Measurements from ENCODE around the gene IL9R. TPM values are rescaled to one million over a fixed set of nuclear protein-coding genes. Genes with fewer than 3 reads are reported as not detected.

IL9R gene
- total RNA-seq, 2 donors from 2014 or later = 0.31 to 0.62 TPM

- H3K36me3 Mint-ChIP-seq (ENCODE audit: low read depth) = peaks cover 4% of the 10 kb centered on the region
- no peaks in the 10 kb centered on the region for H3K27me3 Mint-ChIP-seq (ENCODE audit: insufficient read depth)
- H3K27ac Mint-ChIP-seq = no peak overlapping the region
- DNase-seq = no peak
- Histone ChIP-seq H3K4me1 (ENCODE audit: control insufficient read depth, insufficient read depth, low read length) (no peaks in the 10 kb centered on the region), H3K9ac (ENCODE audit: extremely low read depth, low read length, poor library complexity, severe bottlenecking) (no peak overlapping the region), H3K9me3 (ENCODE audit: control insufficient read depth, low read length) (peaks cover 49% of the 10 kb centered on the region), H3K27ac (ENCODE audit: low read depth, low read length) (no peak overlapping the region), H3K4me3 (ENCODE audit: low read length) (no peak overlapping the region), H3K27me3 (ENCODE audit: control insufficient read depth, insufficient read depth, low read length, poor library complexity, severe bottlenecking) (no peaks in the 10 kb centered on the region), H3K36me3 (ENCODE audit: control insufficient read depth, insufficient read depth, low read length) (no peaks in the 10 kb centered on the region)
- TF ChIP-seq, protein P1, sequence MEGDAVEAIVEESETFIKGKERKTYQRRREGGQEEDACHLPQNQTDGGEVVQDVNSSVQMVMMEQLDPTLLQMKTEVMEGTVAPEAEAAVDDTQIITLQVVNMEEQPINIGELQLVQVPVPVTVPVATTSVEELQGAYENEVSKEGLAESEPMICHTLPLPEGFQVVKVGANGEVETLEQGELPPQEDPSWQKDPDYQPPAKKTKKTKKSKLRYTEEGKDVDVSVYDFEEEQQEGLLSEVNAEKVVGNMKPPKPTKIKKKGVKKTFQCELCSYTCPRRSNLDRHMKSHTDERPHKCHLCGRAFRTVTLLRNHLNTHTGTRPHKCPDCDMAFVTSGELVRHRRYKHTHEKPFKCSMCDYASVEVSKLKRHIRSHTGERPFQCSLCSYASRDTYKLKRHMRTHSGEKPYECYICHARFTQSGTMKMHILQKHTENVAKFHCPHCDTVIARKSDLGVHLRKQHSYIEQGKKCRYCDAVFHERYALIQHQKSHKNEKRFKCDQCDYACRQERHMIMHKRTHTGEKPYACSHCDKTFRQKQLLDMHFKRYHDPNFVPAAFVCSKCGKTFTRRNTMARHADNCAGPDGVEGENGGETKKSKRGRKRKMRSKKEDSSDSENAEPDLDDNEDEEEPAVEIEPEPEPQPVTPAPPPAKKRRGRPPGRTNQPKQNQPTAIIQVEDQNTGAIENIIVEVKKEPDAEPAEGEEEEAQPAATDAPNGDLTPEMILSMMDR (conservative IDR thresholded peaks at IDR 0.05) = no peak
- peaks cover 29% of the 10 kb centered on the region for H3K9me3 Mint-ChIP-seq
- no peak overlapping the region for H3K4me3 Mint-ChIP-seq
- peaks cover 7% of the 10 kb centered on the region for H3K4me1 Mint-ChIP-seq
- WGBS, 2 experiments (ENCODE audit: insufficient coverage in 1 of 2, insufficient read length in 1 of 2) = 76 to 90% methylated on average over 2 to 3 of the region's 3 CpGs
Measured at GRCh38 chrX:155953055-155953454, 44.4 kb upstream of the IL9R start.

- H3K9me3 Mint-ChIP-seq = peaks cover 34% of the 10 kb centered on the region
Measured at GRCh38 chrX:155954793-155955192, 42.7 kb upstream of the IL9R start.

GRCh38 chrX:155956099-155956498, 41.4 kb upstream of the IL9R start:
- Histone ChIP-seq H3K9ac (ENCODE audit: extremely low read depth, low read length, poor library complexity, severe bottlenecking) (no peak overlapping the region), H3K27me3 (ENCODE audit: control insufficient read depth, insufficient read depth, low read length, poor library complexity, severe bottlenecking) (no peaks in the 10 kb centered on the region), H3K9me3 (ENCODE audit: control insufficient read depth, low read length) (peaks cover 42% of the 10 kb centered on the region), H3K4me1 (ENCODE audit: control insufficient read depth, insufficient read depth, low read length) (no peaks in the 10 kb centered on the region), H3K36me3 (ENCODE audit: control insufficient read depth, insufficient read depth, low read length) (no peaks in the 10 kb centered on the region), H3K4me3 (ENCODE audit: low read length) (no peak overlapping the region), H3K27ac (ENCODE audit: low read depth, low read length) (no peak overlapping the region)
- TF ChIP-seq, protein P1 (conservative IDR thresholded peaks at IDR 0.05) = no peak
- H3K9me3 Mint-ChIP-seq = peaks cover 45% of the 10 kb centered on the region
- 80 to 88% methylated on average over 6 to 9 of the region's 9 CpGs for WGBS, 2 experiments (ENCODE audit: insufficient coverage in 1 of 2, insufficient read length in 1 of 2)
- H3K27ac Mint-ChIP-seq = no peak overlapping the region
- H3K27me3 Mint-ChIP-seq (ENCODE audit: insufficient read depth) = no peaks in the 10 kb centered on the region
- H3K4me3 Mint-ChIP-seq = no peak overlapping the region
- no peak for DNase-seq
- H3K36me3 Mint-ChIP-seq (ENCODE audit: low read depth) = peaks cover 4% of the 10 kb centered on the region
- H3K4me1 Mint-ChIP-seq = peaks cover 7% of the 10 kb centered on the region

More at GRCh38 chrX:155954793-155955192, 42.7 kb upstream of the IL9R start:
- Histone ChIP-seq H3K27ac (ENCODE audit: low read depth, low read length) (no peak overlapping the region), H3K9me3 (ENCODE audit: control insufficient read depth, low read length) (peaks cover 46% of the 10 kb centered on the region), H3K36me3 (ENCODE audit: control insufficient read depth, insufficient read depth, low read length) (no peaks in the 10 kb centered on the region), H3K4me3 (ENCODE audit: low read length) (no peak overlapping the region), H3K9ac (ENCODE audit: extremely low read depth, low read length, poor library complexity, severe bottlenecking) (no peak overlapping the region), H3K27me3 (ENCODE audit: control insufficient read depth, insufficient read depth, low read length, poor library complexity, severe bottlenecking) (no peaks in the 10 kb centered on the region), H3K4me1 (ENCODE audit: control insufficient read depth, insufficient read depth, low read length) (no peaks in the 10 kb centered on the region)
- DNase-seq = no peak
- Mint-ChIP-seq H3K36me3 (ENCODE audit: low read depth) (peaks cover 4% of the 10 kb centered on the region), H3K4me3 (no peak overlapping the region), H3K27me3 (ENCODE audit: insufficient read depth) (no peaks in the 10 kb centered on the region), H3K4me1 (peaks cover 7% of the 10 kb centered on the region), H3K27ac (no peak overlapping the region)
- TF ChIP-seq, protein P1 (conservative IDR thresholded peaks at IDR 0.05) = no peak
- WGBS, 2 experiments (ENCODE audit: insufficient coverage in 1 of 2, insufficient read length in 1 of 2) = 50% methylated on average over 1 of the region's 1 CpG; no CpG with 5 or more reads in 1 of the 2 experiments

Measured in endodermal cell (in vitro differentiated cells).